GM12878 (cell line): ENCODE measurements around the gene OR2D3. TPM values are rescaled to one million over a fixed set of nuclear protein-coding genes. Genes with fewer than 3 reads are reported as not detected.
"Not testable (repeated sequence)": the region's sequence is repeated elsewhere in the genome, so short reads cannot be mapped to it uniquely, and the experiment has no call there.

Experiments used
- ATAC-seq: fragments of 200-7000 bp; cut with Tn5 transposase; 3 replicates; pipeline ENCODE4 v1.9.1; 2020; ENCODE audit warnings: mild to moderate bottlenecking, moderate library complexity
- BruUV-seq: library from RNA; stranded (reverse); fragments of 400-500 nt; replicated peaks from 2 replicates; lab custom pipeline; 2021; lab: Mats Ljungman, UMichigan
- CTCF ChIA-PET: fragments of 300-600 bp; sonication (Branson Sonifier 250); formaldehyde crosslinking; extraction: SDS; loops from one replicate; lab custom pipeline; 2021; ENCODE audit warnings: inconsistent platforms; lab: Yijun Ruan, JAX
- POLR2A ChIA-PET: fragments of 350-600 bp; formaldehyde crosslinking; extraction: SDS; loops from one replicate; lab custom pipeline; 2021; ENCODE audit warnings: inconsistent platforms; lab: Charles Lee
- RAD21 ChIA-PET: fragments of 300-600 bp; sonication (Branson Sonifier 250); formaldehyde crosslinking; loops from one replicate; lab custom pipeline; 2023; ENCODE audit warnings: antibody characterized with exemption; ENCODE audit not compliant: unreplicated experiment; lab: Charles Lee
- SMC1A ChIA-PET: fragments of 300-600 bp; sonication (Branson Sonifier 250); formaldehyde crosslinking; loops from one replicate; lab custom pipeline; 2023; ENCODE audit not compliant: unreplicated experiment, uncharacterized antibody; lab: Charles Lee
- DNase-seq: peaks from one replicate; pipeline ENCODE4 v3.0.0-alpha.2; 2011; ENCODE audit warnings: low read depth, low spot score
- FAIRE-seq: peaks from 3 replicates; lab custom pipeline; 2011; peaks lifted over from hg19 to GRCh38; lab: Jason Lieb, UNC
- H2AFZ ChIP-seq: 2 replicates; pipeline ENCODE4 v1.6.0; 2011; ENCODE audit warnings: low read depth, low read length, control low read depth; ENCODE audit not compliant: control insufficient read depth
- H3K27ac ChIP-seq: 2 replicates; pipeline ENCODE4 v1.5.1; 2011; ENCODE audit warnings: control low read depth; ENCODE audit not compliant: control insufficient read depth, insufficient read depth
- H3K27me3 ChIP-seq, 2 experiments: replicated peaks in 1 of 2; 2 replicates each; pipeline versions ENCODE4 v1.6.0 to v1.6.1; 2011; ENCODE audit warnings: low read length in 1 of 2; ENCODE audit not compliant: control insufficient read depth in 2 of 2, insufficient read depth in 2 of 2
- H3K36me3 ChIP-seq, 2 experiments: 2 replicates each; pipeline ENCODE4 v1.5.1; 2011; ENCODE audit warnings: low read length in 1 of 2; ENCODE audit not compliant: control insufficient read depth in 2 of 2, insufficient read depth in 2 of 2
- H3K4me1 ChIP-seq: 2 replicates; pipeline ENCODE4 v1.6.1; 2011; ENCODE audit warnings: mild to moderate bottlenecking, low read length, moderate library complexity, mixed read lengths; ENCODE audit not compliant: control insufficient read depth, insufficient read depth
- H3K4me2 ChIP-seq: 2 replicates; pipeline ENCODE4 v1.6.0; 2011; ENCODE audit warnings: control low read depth; ENCODE audit not compliant: control insufficient read depth, insufficient read depth
- H3K4me3 ChIP-seq: fragments of 200-600 bp; sonication (generic); 2 replicates; pipeline ENCODE4 v1.5.1; 2016
- H3K79me2 ChIP-seq: 2 replicates; pipeline ENCODE4 v1.6.0; 2011; ENCODE audit warnings: low read length; ENCODE audit not compliant: control insufficient read depth, insufficient read depth
- H3K9ac ChIP-seq: 2 replicates; pipeline ENCODE4 v1.8.0; 2011; ENCODE audit warnings: low read length, control low read depth, mixed read lengths; ENCODE audit not compliant: control insufficient read depth, insufficient read depth
- H3K9me3 ChIP-seq: replicated peaks from 3 replicates; pipeline ENCODE4 v1.5.1; 2011; ENCODE audit warnings: mild to moderate bottlenecking, low read length; ENCODE audit not compliant: control insufficient read depth, insufficient read depth
- H4K20me1 ChIP-seq: 2 replicates; pipeline ENCODE4 v1.6.0; 2011; ENCODE audit not compliant: control insufficient read depth, insufficient read depth
- CEBPB ChIP-seq, 2 experiments: fragments of 150-350 bp in 1 of 2; IDR thresholded peaks; 2 replicates each; pipeline ENCODE4 v1.6.1; 2012 to 2014; ENCODE audit warnings: low read depth in 2 of 2, low read length in 2 of 2, borderline replicate concordance in 1 of 2, inconsistent platforms in 1 of 2
- KAT2A ChIP-seq: conservative IDR thresholded peaks from 2 replicates; pipeline ENCODE4 v1.6.1; 2011; ENCODE audit warnings: low read depth, low read length; ENCODE audit not compliant: control insufficient read depth
- MEF2A ChIP-seq: IDR thresholded peaks from 2 replicates; pipeline ENCODE4 v1.6.1; 2011; ENCODE audit warnings: low read depth, mild to moderate bottlenecking, low read length, moderate library complexity; ENCODE audit not compliant: insufficient read depth
- SPI1 ChIP-seq: IDR thresholded peaks from 2 replicates; pipeline ENCODE4 v1.6.1; 2011; ENCODE audit warnings: low read depth, mild to moderate bottlenecking, low read length, moderate library complexity, borderline replicate concordance; ENCODE audit not compliant: insufficient read depth
- WGBS: methylation state at CpG from one replicate; pipeline ENCODE4 v1.1.6; 2016; ENCODE audit warnings: low lambda C conversion rate; ENCODE audit not compliant: insufficient replicate concordance, insufficient coverage; ENCODE audit errors: missing lambda C conversion rate; 5-methylcytosine and 5-hydroxymethylcytosine counted together
- in situ Hi-C: fragments of 300-500 bp; cut with MboI; formaldehyde crosslinking; loops from 9 replicates; pipeline ENCODE4 v1.14.3; 2018; ENCODE audit warnings: mixed read lengths
- intact Hi-C: fragments of 100-400 bp; cut with micrococcal nuclease; formaldehyde crosslinking; loops from one replicate; pipeline ENCODE4 v1.14.2; 2022; ENCODE audit not compliant: unreplicated experiment
- polyA plus RNA-seq, 11 experiments: library from polyadenylated mRNA; depleted of rRNA in 4 of 11; unstranded in 6 of 11; stranded (reverse) in 5 of 11; fragments of >200 nt; fragmentation: Nextera tagmentation in 4 of 11; fragmentation: Illumina TruSeq in 1 of 11; extraction: Ambion mirVana in 4 of 11; extraction: Trizol in 1 of 11; gene quantifications; 1 replicate in 1 of 11; 2 replicates in 10 of 11; pipeline versions ENCODE4 v1.2.1 to v1.2.3, GENCODE V29; 2011 to 2016; ENCODE audit warnings: inconsistent platforms in 2 of 11, missing spikeins in 2 of 11, low read depth in 1 of 11
- total RNA-seq, 4 experiments: library from RNA; depleted of rRNA in 3 of 4; stranded (reverse); fragments of >200 nt in 3 of 4; fragmentation: Illumina TruSeq in 1 of 4; extraction: Trizol in 1 of 4; gene quantifications; 2 replicates each; pipeline versions ENCODE4 v1.2.1 to v1.2.3, GENCODE V29; 2013 to 2021
- TF ChIP-seq, protein P1 (sequence below): IDR thresholded peaks from 2 replicates; pipeline ENCODE4 v1.6.1; 2012; ENCODE audit warnings: low read depth, low read length, improper control_type of control experiment

Gene OR2D3
- total and polyA plus RNA-seq, 10 of the 15 experiments (the other 5 are each of a cell fraction or from before 2014, with no cell fraction given): 0.20 TPM; not detected in 9

DNA sequence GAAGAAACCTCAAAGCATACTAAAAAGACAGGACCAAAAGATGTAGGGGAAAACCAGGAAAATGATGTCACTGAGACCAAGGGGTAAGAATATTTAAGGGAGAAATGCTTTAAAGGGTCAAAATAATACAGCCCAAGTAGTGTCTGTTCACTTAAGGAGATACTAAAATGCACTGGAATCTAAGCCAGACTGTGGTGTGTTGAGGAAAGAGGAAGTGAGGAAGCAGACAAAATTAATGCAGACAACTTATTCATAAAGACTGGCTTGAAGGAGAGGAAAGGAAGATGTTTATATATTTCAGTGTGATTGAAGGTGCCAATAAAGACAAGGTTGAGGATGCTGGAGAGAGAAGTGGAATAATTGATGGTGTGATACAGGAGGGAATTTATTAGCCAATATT lies 21.2 kb downstream of the OR2D3 start:
- Histone ChIP-seq H3K4me3 (no peak overlapping the region), H3K36me3 (no peaks in the 10 kb centered on the region), H3K27me3 (no peaks in the 10 kb centered on the region), H3K9ac (no peak overlapping the region), H3K79me2 (no peaks in the 10 kb centered on the region), H3K4me1 (no peaks in the 10 kb centered on the region), H2AFZ (no peak overlapping the region; the same call in 1 of the 2 replicates), H3K4me2 (no peak overlapping the region), H3K9me3 (no peaks in the 10 kb centered on the region)
- DNase-seq: no peak
- no TSS peak for BruUV-seq
- SMC1A ChIA-PET: no interaction called here
- intact Hi-C loops: no loop called here
- TF ChIP-seq SPI1 (peak; percentile 78; the same call in 1 of the 2 replicates), CEBPB (IDR thresholded peaks at IDR 0.05; ENCODE audit: borderline replicate concordance in 1 of 2, low read depth in 2 of 2, low read length in 2 of 2) (no peak)
- TF ChIP-seq, all 136 proteins: peak for 1
- ChIA-PET RAD21 (no interaction called here), POLR2A (no interaction called here), CTCF (no interaction called here)
- peak; percentile 74 for ATAC-seq
- Histone ChIP-seq H4K20me1 (no peaks in the 10 kb centered on the region), H3K27ac (no peak overlapping the region)
- no peak for FAIRE-seq
- in situ Hi-C loops: no loop called here

DNA sequence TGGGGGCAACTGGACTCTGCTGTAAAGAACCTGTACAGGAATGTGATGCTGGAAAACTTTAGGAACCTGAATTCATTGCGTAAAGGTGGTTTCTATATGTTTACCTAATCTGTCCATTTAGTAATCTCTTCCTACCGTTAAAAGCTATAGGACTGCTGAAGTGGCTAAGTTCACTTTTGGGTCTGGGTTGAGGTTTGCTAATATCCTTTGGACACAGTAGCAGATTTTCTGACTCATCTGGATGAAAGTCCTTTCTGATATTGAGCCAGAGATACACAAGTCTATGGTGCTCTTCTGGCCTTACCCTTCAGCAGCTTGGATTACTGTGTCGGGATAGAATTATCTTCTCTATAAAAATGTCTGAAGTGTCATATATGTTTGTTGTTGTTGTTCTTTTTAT lies 22.3 kb downstream of the OR2D3 start:
- no peak overlapping the region for H3K27ac ChIP-seq
- no peaks in the 10 kb centered on the region for H3K36me3 ChIP-seq
- FAIRE-seq: no peak
- SMC1A ChIA-PET: interaction anchor here (1.1 kb wide), 1 partner anchor 873 kb away, joined by 3 read pairs; no protein-coding TSS in a partner anchor
- H3K27me3 ChIP-seq: no peaks in the 10 kb centered on the region
- intact Hi-C loops (no loop called here), in situ Hi-C loops (no loop called here)
- no peaks in the 10 kb centered on the region for H4K20me1 ChIP-seq
- H3K4me2 ChIP-seq: no peak overlapping the region
- H3K4me3 ChIP-seq: no peak overlapping the region
- H3K9ac ChIP-seq: no peak overlapping the region
- 59% methylated on average over 3 of the region's 3 CpGs for WGBS
- DNase-seq: no peak
- ATAC-seq: no peak
- H2AFZ ChIP-seq: no peak overlapping the region
- no peaks in the 10 kb centered on the region for H3K4me1 ChIP-seq
- H3K9me3 ChIP-seq: no peaks in the 10 kb centered on the region
- no TSS peak for BruUV-seq
- CTCF ChIA-PET: no interaction called here
- RAD21 ChIA-PET: no interaction called here
- POLR2A ChIA-PET: no interaction called here
- TF ChIP-seq, protein P1, sequence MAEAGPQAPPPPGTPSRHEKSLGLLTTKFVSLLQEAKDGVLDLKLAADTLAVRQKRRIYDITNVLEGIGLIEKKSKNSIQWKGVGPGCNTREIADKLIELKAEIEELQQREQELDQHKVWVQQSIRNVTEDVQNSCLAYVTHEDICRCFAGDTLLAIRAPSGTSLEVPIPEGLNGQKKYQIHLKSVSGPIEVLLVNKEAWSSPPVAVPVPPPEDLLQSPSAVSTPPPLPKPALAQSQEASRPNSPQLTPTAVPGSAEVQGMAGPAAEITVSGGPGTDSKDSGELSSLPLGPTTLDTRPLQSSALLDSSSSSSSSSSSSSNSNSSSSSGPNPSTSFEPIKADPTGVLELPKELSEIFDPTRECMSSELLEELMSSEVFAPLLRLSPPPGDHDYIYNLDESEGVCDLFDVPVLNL: no peak
- TF ChIP-seq KAT2A (no peak), MEF2A (no peak)
- H3K79me2 ChIP-seq: no peaks in the 10 kb centered on the region

GRCh38 chr11:6954248-6954647 lies 33.4 kb downstream of the OR2D3 start:
- BruUV-seq, H4K20me1 ChIP-seq, H3K79me2 ChIP-seq, ATAC-seq, CTCF ChIA-PET, H3K9ac ChIP-seq, H3K4me3 ChIP-seq, intact Hi-C loops, in situ Hi-C loops, FAIRE-seq, H3K36me3 ChIP-seq, SMC1A ChIA-PET, H3K4me2 ChIP-seq, H3K27ac ChIP-seq, H3K27me3 ChIP-seq, H2AFZ ChIP-seq, RAD21 ChIA-PET, H3K9me3 ChIP-seq, DNase-seq, H3K4me1 ChIP-seq, POLR2A ChIA-PET: not testable (repeated sequence)
- 46% methylated on average over 7 of the region's 10 CpGs for WGBS
